ENCODE results near the gene TAF10. TPM values are rescaled to one million over a fixed set of nuclear protein-coding genes. Genes with fewer than 3 reads are reported as not detected.

The TAF10 gene
- total RNA-seq, 1 donor from 2014 or later: 113 TPM

DNA sequence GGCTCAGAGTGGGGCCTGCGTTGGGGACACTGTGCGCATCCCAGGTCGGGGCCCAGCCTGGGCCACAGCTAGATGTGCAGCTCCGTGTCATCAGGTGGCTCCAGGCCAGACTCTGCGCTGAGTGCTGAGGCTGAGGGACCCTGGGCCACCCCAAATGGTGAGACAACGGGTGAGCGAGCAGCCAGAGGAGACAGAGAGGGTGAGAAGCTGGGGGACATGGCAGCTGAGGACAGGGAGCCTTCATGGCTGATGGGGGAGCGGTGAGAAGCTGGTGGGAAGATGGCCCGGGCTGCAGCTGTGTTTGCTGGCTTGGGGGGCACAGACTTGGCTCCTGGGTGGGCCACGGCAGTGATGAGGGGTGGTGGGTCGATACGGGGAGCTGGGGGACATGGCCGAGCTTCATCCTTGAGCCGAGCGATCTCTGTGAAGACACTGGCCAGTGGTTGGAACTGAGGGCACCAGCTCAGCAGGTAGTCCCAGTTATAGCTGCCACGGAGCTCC is 9.7 kb upstream of the TAF10 start:
- TF ChIP-seq, protein P1, sequence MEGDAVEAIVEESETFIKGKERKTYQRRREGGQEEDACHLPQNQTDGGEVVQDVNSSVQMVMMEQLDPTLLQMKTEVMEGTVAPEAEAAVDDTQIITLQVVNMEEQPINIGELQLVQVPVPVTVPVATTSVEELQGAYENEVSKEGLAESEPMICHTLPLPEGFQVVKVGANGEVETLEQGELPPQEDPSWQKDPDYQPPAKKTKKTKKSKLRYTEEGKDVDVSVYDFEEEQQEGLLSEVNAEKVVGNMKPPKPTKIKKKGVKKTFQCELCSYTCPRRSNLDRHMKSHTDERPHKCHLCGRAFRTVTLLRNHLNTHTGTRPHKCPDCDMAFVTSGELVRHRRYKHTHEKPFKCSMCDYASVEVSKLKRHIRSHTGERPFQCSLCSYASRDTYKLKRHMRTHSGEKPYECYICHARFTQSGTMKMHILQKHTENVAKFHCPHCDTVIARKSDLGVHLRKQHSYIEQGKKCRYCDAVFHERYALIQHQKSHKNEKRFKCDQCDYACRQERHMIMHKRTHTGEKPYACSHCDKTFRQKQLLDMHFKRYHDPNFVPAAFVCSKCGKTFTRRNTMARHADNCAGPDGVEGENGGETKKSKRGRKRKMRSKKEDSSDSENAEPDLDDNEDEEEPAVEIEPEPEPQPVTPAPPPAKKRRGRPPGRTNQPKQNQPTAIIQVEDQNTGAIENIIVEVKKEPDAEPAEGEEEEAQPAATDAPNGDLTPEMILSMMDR (IDR thresholded peaks at IDR 0.05; ENCODE audit: insufficient read depth, low read depth, low read length): no peak
- no peak for TF ChIP-seq EZH2 (IDR thresholded peaks at IDR 0.05; ENCODE audit: insufficient read depth, low read length)
- Histone ChIP-seq H4K20me1 (ENCODE audit: insufficient read depth, low read length) (no peaks in the 10 kb centered on the region), H3K4me3 (ENCODE audit: insufficient read depth, low read depth, low read length) (no peak overlapping the region), H3K9ac (ENCODE audit: low read length) (no peak overlapping the region), H3K36me3 (ENCODE audit: insufficient read depth, low read length) (no peaks in the 10 kb centered on the region), H2AFZ (ENCODE audit: low read depth, low read length) (no peak overlapping the region), H3K4me1 (ENCODE audit: insufficient read depth, low read length) (peaks cover 21% of the 10 kb centered on the region), H3K27ac (ENCODE audit: low read depth, low read length) (no peak overlapping the region), H3K27me3 (ENCODE audit: insufficient read depth, low read length) (no peaks in the 10 kb centered on the region), H3K79me2 (ENCODE audit: insufficient read depth, low read length) (peaks cover 17% of the 10 kb centered on the region), H3K4me2 (ENCODE audit: low read length) (no peak overlapping the region), H3K9me3 (ENCODE audit: insufficient read depth, low read depth, low read length) (no peaks in the 10 kb centered on the region)
- FAIRE-seq: no peak
- DNase-seq (ENCODE audit: low read depth): no peak
- H3K4me3 Mint-ChIP-seq (ENCODE audit: unreplicated experiment): no peak overlapping the region
- H3K27ac Mint-ChIP-seq (ENCODE audit: unreplicated experiment): no peak overlapping the region
- peaks cover 12% of the 10 kb centered on the region for H3K27me3 Mint-ChIP-seq (ENCODE audit: low read depth, unreplicated experiment)
- no peaks in the 10 kb centered on the region for H3K9me3 Mint-ChIP-seq (ENCODE audit: unreplicated experiment)
- peaks cover 3% of the 10 kb centered on the region for H3K4me1 Mint-ChIP-seq (ENCODE audit: low read depth, unreplicated experiment)
- peaks cover 3% of the 10 kb centered on the region for H3K36me3 Mint-ChIP-seq (ENCODE audit: low read depth, unreplicated experiment)

- Histone ChIP-seq H3K79me2 (ENCODE audit: insufficient read depth, low read length) (peaks cover 18% of the 10 kb centered on the region), H3K4me3 (ENCODE audit: insufficient read depth, low read depth, low read length) (no peak overlapping the region), H4K20me1 (ENCODE audit: insufficient read depth, low read length) (no peaks in the 10 kb centered on the region), H3K27ac (ENCODE audit: low read depth, low read length) (no peak overlapping the region), H3K36me3 (ENCODE audit: insufficient read depth, low read length) (no peaks in the 10 kb centered on the region), H2AFZ (ENCODE audit: low read depth, low read length) (no peak overlapping the region), H3K4me2 (ENCODE audit: low read length) (no peak overlapping the region), H3K4me1 (ENCODE audit: insufficient read depth, low read length) (peaks cover 30% of the 10 kb centered on the region), H3K9me3 (ENCODE audit: insufficient read depth, low read depth, low read length) (no peaks in the 10 kb centered on the region), H3K9ac (ENCODE audit: low read length) (no peak overlapping the region), H3K27me3 (ENCODE audit: insufficient read depth, low read length) (no peaks in the 10 kb centered on the region)
- no peak overlapping the region for H3K27ac Mint-ChIP-seq (ENCODE audit: unreplicated experiment)
- TF ChIP-seq, protein P1 (IDR thresholded peaks at IDR 0.05; ENCODE audit: insufficient read depth, low read depth, low read length): no peak
- TF ChIP-seq EZH2 (IDR thresholded peaks at IDR 0.05; ENCODE audit: insufficient read depth, low read length): no peak
- no peaks in the 10 kb centered on the region for H3K9me3 Mint-ChIP-seq (ENCODE audit: unreplicated experiment)
- FAIRE-seq: no peak
- DNase-seq (ENCODE audit: low read depth): no peak
- H3K27me3 Mint-ChIP-seq (ENCODE audit: low read depth, unreplicated experiment): peaks cover 10% of the 10 kb centered on the region
- H3K36me3 Mint-ChIP-seq (ENCODE audit: low read depth, unreplicated experiment): peaks cover 9% of the 10 kb centered on the region
- no peak overlapping the region for H3K4me3 Mint-ChIP-seq (ENCODE audit: unreplicated experiment)
- peaks cover 12% of the 10 kb centered on the region for H3K4me1 Mint-ChIP-seq (ENCODE audit: low read depth, unreplicated experiment)
These were observed 8.6 kb upstream of the TAF10 start for GRCh38 chr11:6620636-6621035.

DNA sequence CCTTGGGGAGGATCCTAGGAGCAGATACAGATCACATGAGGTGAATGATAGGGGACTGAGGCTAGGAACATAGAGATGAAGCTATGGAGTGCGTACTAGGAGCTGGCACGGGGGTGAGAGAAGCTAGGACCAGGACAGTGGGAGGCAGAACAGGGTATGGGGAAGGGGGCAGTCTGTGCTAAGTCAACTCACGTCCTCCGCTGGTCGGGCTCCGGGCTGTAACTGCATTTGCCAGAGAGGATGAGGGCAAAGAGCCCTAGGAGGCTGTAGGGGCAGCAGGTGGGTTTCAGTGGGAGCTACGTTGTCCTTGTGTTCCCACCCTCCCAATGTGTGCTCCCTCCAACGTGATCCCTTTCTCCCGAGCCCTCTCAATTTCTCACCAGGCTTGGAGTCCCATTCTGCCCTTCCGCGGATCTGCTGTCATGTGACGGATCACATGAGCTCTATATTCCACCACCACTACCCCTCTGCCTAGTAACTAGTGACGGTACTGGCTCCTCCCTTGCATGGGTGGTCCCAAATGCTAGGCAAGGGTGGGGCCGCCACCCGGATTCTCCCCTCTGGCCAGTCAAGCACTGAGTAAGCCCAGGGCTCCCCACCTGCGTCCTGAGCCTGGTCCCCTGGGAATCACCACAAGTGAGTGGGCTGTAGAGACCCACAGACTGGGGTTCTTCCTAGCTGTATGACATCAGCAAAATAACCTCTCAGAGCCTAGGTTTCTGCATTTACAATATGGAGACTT is 7.2 kb upstream of the TAF10 start, which contains the start of gene TPP1:
Gene TPP1, minus strand, starts transcription at position 419 of the 742 bp plus-strand sequence. Its CDS starts 22 bp downstream, at position 397.
- Histone ChIP-seq H3K27me3 (ENCODE audit: insufficient read depth, low read length) (no peaks in the 10 kb centered on the region), H3K4me1 (ENCODE audit: insufficient read depth, low read length) (peaks cover 30% of the 10 kb centered on the region), H3K4me3 (ENCODE audit: insufficient read depth, low read depth, low read length) (peak within 1 kb of the TSS; percentile 85), H3K9me3 (ENCODE audit: insufficient read depth, low read depth, low read length) (no peaks in the 10 kb centered on the region), H4K20me1 (ENCODE audit: insufficient read depth, low read length) (no peaks in the 10 kb centered on the region), H3K36me3 (ENCODE audit: insufficient read depth, low read length) (no peaks in the 10 kb centered on the region), H3K4me2 (ENCODE audit: low read length) (peak within 1 kb of the TSS; percentile 99), H2AFZ (ENCODE audit: low read depth, low read length) (peak within 1 kb of the TSS; percentile 80), H3K9ac (ENCODE audit: low read length) (peak within 1 kb of the TSS; percentile 90), H3K27ac (ENCODE audit: low read depth, low read length) (peak within 1 kb of the TSS; percentile 72), H3K79me2 (ENCODE audit: insufficient read depth, low read length) (peaks cover 18% of the 10 kb centered on the region)
- no peaks in the 10 kb centered on the region for H3K9me3 Mint-ChIP-seq (ENCODE audit: unreplicated experiment)
- H3K27ac Mint-ChIP-seq (ENCODE audit: unreplicated experiment): peak within 1 kb of the TSS; percentile 37
- no peak within 1 kb of the TSS for H3K4me3 Mint-ChIP-seq (ENCODE audit: unreplicated experiment)
- TF ChIP-seq, protein P1 (IDR thresholded peaks at IDR 0.05; ENCODE audit: insufficient read depth, low read depth, low read length): no peak
- TF ChIP-seq EZH2 (IDR thresholded peaks at IDR 0.05; ENCODE audit: insufficient read depth, low read length): no peak
- peaks cover 13% of the 10 kb centered on the region for H3K4me1 Mint-ChIP-seq (ENCODE audit: low read depth, unreplicated experiment)
- H3K36me3 Mint-ChIP-seq (ENCODE audit: low read depth, unreplicated experiment): peaks cover 13% of the 10 kb centered on the region
- peaks cover 6% of the 10 kb centered on the region for H3K27me3 Mint-ChIP-seq (ENCODE audit: low read depth, unreplicated experiment)
- FAIRE-seq (peak; percentile 91), DNase-seq (ENCODE audit: low read depth) (peak; percentile 83)
